CD4-positive, alpha-beta T cell treated with Interleukin-17A for 1 hour (primary cell): ENCODE results near the gene CLEC18B.
"Not testable (repeated sequence)": the region's sequence is repeated elsewhere in the genome, so short reads cannot be mapped to it uniquely, and the experiment has no call there.

Source experiments
- DNase-seq: peaks from one replicate; pipeline ENCODE4 v3.0.0-alpha.2; 2020

Gene CLEC18B

DNA sequence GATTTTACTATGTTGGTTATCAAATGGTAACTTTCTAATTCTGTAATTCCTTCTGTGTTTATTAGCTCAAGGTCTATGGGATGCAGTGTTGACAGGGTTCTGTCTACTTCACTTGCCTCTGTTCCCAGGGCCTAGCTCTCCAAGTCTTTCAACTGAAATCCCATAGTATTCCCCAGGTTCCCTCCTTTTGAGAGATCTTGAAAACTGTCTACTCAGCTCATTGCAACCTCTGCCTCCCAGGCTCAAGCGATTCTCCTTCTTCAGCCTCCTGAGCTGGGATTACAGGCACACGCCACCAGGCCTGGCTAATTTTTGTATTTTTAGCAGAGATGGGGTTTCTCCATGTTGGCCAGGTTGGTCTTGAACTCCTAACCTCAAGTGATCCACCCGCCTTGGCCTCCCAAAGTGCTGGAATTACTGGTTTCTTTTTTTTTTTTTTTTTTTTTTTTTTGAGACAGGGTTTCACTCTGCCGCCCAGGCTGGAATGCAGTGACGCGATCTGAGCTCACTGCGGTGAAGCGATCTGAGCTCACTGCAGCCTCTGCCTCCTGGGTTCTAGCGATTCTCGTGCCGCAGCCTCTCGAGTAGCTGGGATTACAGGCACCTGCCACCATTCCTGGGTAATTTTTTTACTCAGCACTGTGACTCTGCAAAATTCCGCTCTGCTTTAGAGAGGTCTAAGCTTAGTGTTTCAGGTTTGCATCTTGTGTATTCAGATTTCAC is 22.5 kb upstream of the CLEC18B start:
- DNase-seq = not testable (repeated sequence)

DNA sequence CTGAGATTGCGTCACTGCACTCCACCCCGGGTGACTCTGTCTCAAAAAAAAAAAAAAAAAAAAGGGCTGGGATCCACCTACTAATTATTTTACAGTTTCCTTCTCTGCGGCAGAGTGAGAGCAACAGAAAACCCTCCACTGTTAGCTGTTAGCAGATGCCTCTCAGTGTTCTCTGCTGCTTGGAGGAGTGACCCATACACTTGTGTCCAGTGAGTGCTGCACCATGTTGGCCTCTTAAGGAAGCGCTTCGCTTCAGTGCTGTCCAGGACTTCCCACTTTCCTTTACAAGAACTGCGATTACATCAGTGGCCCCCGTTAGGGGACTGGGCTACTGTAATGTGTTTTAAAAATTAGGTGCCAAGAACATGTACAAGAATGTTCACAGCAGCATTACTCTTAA is 18.4 kb upstream of the CLEC18B start:
- DNase-seq = no peak

DNA sequence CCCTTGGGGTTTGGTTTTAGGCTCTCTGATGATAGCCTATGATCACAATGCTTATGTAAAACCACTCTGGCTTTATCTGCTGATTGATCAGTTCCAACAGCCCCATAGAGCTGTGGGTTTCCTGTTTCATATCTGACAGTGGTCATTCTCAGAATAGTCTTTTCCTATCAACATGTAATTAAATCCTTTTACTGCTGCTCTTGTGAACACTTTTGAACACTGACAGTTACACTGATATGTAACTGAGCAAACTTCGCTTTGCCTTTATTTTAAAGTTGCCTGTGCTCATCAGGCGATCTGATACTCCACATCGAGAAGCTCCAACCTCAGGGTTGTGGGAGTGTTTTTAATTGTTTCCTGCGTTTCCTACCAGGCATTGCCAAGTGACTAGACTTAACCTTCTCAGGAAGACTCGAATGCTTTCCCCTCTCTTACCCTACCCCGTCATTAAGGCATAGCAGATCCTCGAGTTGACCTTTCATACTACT is 17.3 kb upstream of the CLEC18B start:
- DNase-seq = peak; percentile 49

DNA sequence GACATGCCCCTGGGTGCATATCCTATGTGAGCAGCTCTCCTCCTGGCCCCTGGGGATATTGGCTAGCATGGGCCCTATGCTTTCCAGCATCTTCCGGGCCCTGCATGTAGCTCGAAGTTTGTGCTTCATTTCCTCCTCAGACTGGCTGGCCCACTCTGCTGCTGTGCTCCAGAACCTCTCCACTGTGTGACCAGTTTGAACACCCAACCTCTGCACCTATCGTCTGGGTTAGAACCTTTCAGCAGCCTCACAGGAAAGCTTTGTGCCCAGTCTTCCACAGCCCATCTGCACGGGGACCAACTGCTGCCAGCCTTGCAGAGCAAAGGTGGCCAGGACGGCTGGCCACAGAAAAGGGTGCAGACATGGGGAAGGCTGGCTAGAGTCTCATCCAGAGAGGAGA is 10.2 kb upstream of the CLEC18B start:
- no peak for DNase-seq

DNA sequence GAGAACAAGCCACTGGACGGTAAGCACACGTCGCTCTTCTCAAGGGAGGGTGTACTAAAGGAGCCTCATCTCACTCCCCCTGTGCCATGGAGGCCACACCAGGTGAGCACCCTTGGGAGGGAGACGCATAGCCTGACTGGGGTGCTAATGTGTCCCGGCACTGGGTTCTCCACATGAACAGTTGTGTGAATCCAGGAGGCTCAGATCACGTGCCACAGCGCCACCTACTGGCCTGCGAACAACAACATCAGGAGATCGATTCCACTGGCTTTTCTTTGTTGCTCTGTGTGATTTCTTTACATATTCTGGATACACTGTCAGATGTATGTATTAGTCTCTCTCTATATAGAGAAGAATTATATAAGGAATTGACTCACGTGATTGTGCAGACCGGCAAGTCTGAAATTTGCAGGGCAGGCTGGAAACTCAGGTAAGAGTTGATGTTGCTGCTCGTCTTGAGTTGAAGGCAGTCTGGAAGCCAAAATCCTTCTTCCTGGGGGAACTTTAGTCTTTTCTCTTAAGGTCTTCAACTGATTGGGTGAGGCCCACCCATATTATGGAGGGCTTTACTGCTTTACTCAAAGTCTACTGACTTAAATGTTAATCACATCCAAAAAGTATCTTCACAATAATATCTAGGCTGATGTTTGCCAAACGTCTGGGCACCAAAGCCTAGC is 8.9 kb upstream of the CLEC18B start:
- DNase-seq = peak; percentile 59

DNA sequence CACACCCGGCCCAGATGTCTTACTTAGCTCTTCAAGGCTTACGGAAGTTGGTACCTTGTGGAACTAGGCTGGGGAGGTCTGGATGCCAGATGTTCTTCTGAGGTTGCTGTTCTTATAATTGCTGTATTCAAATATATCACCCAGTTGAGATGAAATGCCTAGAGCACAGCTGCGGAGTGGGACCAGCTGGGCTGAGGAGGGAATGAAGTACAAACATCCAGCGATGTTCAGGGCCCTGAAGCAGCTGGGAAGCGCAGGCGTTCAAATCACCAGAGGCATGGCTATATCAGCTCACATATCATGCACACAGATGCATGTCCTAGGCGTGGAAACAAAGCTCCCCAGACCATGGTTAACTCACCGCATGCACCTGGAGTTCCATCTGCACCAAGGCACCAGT is 7.2 kb upstream of the CLEC18B start:
- not testable (repeated sequence) for DNase-seq

DNA sequence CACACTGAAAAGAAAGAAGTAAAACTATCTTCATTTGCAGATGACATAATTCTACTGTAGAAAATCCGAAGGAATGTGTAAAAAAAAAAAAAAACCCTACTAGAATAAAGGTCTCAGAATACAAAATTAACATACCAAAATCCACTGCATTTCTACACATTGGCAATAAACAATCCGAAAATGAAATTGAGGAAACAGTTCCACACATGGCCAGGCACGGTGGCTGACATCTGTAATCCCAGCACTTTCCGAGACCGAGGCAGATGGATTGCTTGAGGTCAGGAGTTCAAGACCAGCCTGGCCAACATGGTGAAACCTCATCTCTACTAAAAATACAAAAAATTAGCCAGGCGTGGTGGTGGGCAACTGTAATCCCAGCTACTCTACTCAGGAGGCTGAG is 4.5 kb upstream of the CLEC18B start:
- DNase-seq = not testable (repeated sequence)

DNA sequence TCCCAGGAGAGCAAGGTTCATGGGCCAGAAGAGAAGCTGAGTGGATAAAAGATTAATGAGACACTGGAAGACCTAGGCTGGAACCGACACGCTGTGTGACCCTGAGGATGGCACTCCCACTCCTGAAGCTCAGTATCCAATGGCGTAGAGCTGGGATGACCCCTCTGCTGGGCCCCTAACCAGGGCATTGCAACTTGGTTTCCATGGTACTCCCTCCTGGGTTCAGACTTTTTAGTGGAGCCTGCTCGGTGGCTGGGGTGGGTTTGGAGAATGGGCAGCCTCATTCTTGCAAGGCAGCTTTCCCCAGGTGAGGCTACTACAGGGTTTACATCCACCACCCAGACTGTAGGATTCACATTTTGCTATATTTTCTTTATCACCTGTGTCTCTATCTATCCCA is 2.4 kb upstream of the CLEC18B start:
- DNase-seq = not testable (repeated sequence)

DNA sequence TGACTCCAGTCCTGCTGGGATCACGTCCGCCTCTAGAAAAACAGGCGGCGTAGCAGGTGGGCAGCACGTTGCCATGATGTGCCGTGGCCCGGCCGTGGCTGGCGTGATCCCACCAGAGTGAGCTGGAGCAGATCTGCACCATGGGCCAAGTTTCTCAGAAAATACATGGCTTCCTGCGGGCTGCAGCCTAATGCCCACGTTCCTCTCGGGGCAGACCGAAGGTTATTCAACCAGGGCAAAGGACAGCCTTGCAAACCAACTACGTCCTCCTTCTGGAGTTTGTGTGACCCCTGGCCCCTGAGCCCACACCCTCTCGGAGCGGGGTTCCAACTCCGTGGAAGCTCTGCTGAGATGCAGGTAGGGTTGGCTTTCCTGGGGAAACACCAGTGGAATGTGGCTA is 808 bp upstream of the CLEC18B start:
- not testable (repeated sequence) for DNase-seq

DNA sequence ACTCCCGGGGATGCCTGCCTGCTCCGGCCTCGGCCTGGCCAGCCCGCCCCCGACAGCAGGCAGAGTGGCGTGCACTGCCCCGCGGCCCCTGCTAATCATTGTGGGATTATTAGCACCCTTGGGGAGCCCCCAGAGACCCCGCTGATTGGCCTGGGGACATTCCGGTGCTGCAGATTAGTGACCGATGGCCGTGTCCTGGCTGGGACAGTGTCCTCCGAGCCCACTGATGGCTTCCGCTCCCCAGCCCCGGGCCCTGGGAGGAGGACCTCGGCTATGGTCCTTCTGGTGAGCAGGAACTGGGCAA is 156 bp upstream of the CLEC18B start:
- not testable (repeated sequence) for DNase-seq

DNA sequence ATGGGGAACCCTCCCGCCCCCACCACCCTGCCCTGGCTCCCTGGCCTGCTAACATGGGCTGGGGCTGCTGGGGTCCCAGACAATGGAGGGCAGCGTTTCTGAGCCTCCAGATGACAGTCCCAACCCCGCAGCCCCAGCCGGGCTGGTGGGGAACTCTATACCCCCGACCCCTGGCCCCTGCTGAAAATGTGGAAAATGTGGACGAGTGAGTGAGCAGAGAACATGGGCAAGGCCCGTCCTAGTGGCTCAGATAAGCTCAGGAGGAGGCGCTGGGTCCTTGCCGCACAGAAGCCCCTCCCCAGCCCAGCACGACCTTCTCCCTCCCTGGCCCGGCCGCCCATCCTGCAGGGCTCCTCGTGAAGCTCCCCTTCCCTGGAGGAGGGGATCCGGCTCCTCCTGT is 1.5 kb downstream of the CLEC18B start:
- not testable (repeated sequence) for DNase-seq

DNA sequence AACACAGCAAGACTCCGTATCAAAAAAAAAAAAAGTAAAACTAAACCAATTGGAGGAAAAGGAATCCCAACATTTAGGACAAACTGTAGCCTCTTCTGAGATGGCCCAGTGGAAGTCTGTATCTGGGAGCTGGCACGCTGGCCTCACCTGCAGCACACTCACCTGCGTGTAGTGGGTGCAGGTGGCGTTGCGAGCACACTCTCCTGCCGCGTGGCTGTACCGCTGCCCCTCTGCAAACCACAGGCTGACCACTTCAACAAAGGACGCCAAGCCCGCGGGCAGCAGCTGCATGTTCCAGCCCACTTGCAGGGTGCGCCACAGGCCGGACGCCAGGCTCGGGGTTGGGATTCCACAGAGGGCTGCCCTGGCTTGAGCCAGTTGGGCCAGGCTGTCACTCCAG is 3.4 kb downstream of the CLEC18B start:
- DNase-seq = not testable (repeated sequence)

DNA sequence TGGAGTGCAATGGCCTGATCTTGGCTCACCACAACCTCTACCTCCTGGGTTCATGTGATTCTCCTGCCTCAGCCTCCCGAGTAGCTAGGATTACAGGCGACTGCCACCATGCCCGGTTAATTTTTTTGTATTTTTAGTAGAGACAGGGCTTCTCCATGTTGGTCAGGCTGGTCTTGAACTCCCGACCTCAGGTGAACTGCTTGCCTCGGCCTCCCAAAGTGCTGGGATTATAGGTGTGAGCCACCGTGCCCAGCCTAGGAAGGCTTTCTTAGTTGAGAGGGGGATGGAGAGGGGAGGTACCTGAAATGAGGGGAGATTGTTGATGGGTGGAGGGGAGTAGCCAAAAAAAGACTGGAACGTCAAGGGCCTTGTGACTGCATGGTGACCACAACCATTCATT is 7.4 kb downstream of the CLEC18B start:
- not testable (repeated sequence) for DNase-seq

DNA sequence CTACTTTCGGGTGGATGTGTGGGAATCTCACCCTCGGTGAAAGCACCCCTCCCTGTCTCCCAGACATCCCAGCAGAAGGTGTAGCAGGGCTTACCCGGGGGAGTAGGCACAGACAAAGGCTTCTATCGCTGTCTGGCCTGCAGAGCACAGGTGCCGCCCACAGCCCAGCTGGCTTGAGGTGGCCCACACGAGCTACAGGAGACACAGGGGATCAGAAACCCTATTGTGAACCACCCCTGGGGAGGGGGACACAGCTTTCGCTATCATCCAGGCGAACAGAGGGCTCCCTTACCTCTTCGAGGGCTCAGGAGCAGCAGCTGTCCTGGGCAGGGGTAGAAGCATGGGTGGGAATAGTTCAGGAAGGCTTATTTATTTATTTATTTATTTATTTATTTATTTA is 7.8 kb downstream of the CLEC18B start:
- DNase-seq = not testable (repeated sequence)

DNA sequence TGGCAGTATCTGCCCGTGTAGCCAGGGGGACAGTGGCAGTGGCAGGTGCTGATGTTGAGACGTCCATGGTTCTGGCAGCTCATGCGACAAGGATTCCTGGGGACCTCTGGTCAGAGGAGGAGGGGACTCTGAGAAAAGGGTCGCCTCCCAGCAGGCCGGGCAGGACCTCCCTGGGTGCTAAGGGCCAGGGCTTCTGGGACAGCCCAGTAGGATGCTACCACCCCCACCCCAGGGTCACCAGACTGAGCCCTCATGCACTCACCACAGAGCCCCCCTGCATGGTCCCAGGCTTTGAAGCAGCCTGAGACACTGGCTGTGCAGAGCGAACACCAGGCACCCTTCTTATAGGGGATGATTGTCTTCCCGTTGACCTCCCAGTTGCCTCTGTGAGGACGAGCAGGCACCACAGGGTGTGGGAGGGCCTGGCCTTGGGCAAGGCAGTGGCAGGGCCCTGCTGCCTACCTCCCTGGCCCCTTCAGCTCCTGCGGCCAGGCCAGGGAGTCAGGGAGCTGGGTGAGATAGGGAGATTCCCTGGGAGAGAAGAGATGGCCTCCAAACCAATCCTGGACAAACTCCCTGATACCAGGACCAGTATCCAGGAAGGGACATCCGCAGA is 8.4 kb downstream of the CLEC18B start:
- not testable (repeated sequence) for DNase-seq

DNA sequence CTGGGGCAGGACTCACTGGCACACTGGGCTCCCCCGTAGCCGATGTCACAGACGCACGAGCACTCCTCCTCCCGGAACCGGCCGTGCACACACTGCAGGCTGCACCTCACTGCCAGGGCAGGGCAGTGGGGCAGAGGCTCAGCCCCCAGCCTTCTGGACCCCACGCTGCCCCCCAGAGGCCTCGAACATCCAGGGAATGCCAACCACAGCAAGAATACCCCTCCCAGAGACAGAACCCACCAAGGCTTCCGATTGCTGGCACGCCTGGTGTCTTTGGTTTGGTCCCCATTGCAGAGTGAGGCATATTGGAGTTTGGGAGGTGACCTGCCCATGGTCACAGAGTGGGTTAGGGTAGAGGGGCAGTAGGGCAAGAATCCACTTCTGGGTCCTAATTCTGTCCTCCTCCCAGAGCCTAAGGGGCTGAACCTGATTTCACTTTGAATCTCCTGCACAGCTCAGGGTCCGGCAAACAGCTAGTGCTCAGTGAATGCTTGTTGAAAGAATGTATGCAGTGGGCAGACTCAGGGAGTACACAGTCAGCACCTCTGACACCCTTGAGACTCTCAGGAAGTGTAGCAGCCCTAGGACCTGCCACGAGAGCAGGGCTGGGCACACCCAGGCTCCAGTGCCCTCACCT is 9.0 kb downstream of the CLEC18B start:
- not testable (repeated sequence) for DNase-seq

DNA sequence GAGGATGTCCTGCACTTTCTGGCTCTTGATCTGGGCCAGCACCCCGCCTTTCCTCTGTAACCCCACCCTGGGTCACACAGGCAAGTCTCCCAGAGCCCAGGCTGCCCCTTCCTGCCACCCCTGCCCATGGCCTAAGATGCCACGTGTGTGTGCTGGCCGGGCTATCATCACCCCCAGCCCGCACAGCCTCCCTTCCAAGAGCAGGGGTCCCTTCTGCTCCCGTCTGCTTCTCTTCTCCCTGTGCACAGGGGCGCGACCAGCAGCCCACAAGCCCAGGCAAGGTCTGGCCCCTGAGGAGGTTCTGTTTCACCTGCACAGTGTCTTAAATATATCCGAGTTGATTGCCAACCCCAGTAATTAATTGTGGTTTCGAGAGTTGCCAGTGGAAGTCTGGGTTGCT is 10.3 kb downstream of the CLEC18B start:
- DNase-seq = not testable (repeated sequence)

DNA sequence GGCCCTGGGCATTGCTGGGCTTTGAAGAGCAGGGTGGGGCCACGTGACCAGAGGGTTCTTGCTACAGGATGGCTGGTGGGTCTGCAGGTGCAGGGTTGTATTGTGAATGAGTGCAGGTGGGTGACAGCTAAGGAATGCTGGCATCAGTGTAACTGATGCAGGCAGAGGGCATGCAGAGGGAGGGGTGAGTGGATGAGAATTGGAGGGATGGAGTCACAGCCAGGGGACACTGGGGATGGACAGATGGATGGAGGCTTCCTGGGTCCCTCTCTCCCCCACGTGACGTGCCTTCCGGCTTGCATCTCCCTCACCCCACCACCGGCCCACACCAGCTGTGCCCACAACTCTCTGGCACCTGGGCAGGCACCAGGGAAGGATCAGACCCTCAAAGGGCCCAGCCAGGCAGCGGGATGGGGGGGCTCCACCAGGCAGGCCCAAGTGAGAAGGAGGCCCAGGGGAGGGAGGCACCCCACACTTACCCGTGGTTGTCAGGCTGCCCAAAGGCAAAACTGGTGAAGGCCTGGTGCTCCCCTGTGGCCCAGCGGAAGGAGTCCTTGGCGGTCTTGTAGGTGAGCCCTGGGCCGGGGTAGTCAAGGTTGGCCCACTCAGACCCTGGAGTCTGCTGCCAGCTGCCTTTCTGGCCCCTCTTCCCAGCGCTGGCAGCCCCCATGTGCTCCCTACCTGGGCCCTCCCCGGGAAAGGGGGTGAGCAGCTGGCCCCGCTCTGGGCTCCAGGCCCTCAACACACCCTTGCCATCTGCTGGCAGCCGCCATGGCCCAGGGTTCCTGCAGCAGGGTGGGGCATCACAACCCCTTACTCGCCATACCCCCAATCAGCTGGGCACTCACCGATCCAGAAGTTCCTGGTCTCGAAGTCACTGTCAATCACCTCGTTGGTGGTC is 11.0 kb downstream of the CLEC18B start:
- not testable (repeated sequence) for DNase-seq

DNA sequence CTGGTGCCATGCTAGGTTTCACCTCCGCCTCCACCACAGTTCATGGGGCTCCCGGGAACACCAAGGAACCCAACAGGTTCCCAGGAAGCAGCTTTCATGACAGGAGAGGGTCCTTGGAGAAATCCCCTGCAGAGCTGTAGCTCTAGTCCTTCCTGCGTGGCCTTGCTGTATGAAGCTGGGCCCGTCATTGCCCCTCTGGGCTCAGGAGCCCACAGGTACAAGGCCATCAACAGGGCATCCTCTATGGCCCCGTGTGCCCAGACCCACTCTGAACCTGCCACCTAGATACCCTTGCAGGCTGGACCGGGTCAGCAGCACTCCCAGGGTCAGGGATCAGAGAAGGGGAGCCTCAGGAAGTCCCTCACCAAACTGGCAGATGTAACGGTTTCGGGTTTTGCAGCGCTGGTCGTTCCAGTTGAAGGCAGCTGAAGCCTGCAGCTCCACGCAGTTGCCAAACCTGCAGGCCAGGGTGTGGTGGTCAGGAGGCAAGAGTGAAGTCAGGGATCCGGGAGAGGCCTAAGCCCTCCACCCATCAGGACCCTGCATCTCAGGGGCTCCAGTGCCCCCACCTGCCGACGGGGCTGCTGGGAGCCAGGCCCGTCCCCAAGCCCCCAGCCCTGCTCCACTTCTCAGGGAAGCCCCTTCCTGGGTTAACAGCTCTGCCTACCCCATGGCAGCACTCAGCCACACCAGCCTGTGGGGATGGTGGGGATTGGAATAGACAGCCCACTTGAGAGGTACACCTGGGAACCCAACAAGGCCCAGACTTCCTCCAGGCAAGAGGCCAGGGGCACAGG is 11.9 kb downstream of the CLEC18B start:
- not testable (repeated sequence) for DNase-seq

DNA sequence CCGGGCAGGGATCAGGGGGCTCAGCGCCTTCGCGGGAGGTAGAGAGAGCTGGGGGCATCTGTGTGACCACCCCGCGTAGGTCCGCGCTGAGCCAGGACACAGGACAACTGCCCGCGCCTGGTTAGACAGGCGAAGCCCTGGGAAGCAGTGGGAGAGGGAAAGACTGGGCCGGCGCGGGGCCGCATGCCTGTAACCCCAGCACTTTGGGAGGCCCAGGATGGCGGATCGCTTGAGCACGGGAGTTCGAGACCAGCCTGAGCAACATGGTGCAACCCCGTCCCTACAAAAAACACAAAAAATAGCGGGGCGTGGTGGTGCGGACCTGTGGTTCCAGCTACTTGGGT is 13.9 kb downstream of the CLEC18B start:
- DNase-seq = not testable (repeated sequence)

DNA sequence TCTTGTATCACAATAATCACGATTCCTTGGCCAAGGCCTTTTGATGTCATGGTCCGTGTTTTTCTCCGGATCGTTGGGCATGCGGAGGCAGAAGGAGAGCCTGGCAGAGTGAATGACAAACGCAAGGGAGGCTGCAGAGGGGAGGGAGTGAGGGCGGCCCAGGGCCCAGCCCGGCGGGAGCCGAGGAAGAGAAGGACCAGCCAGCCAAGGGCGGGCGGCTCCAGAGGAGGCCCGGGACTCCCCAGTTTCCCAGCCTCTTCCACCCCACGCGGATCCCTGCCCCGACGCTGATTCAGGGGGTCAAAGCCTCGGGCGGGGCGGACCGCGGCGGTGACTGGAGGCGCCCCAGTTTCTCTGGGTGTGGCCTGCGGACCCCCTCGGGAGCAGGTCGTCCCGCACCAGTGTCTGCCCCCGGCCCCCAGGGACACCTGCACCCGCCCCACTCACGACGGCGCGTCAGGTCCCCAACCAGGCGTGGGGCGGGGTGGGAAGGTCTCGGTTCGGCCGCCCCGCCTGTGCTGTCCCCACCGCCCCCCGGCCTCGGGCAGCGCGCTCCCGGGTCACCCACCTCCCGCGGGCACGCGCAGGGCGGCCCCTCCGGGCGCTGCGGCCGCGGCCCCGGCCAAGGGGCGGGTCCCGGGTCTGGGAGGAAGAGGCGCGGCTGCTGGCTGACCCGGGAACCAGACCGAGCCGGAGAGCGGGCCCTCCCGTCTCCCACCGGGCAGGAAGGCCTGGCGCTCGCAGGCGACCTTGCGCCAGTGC is 14.5 kb downstream of the CLEC18B start:
- not testable (repeated sequence) for DNase-seq
